Hepatocyte (in vitro differentiated cells): Measurements from ENCODE around the gene OSBPL2.

Source experiments
- CTCF ChIP-seq: fragments of 200-600 bp; sonication (generic); IDR thresholded peaks from 2 replicates; pipeline ENCODE4 v1.5.1; 2016; ENCODE audit warnings: antibody characterized with exemption, mild to moderate bottlenecking; ENCODE audit not compliant: poor library complexity
- EZH2 ChIP-seq: fragments of 200-600 bp; sonication (generic); IDR thresholded peaks from 2 replicates; pipeline ENCODE4 v1.6.1; 2016; ENCODE audit warnings: antibody characterized with exemption, mild to moderate bottlenecking, borderline replicate concordance

GRCh38 chr20:62326959-62327725 is 88.8 kb downstream of the OSBPL2 start:
- TF ChIP-seq CTCF (no peak), EZH2 (no peak)
